HT-29 (cell line): Measurements from ENCODE around the gene OVCH2. TPM values are rescaled to one million over a fixed set of nuclear protein-coding genes. Genes with fewer than 3 reads are reported as not detected.
"Not testable (repeated sequence)": the region's sequence is repeated elsewhere in the genome, so short reads cannot be mapped to it uniquely, and the experiment has no call there.

Source experiments
- DNase-seq: peaks from one replicate; pipeline ENCODE4 v3.0.0-alpha.2; 2015; ENCODE audit warnings: low spot score
- total RNA-seq: library from RNA; depleted of rRNA; stranded (reverse); fragments of >200 nt; shearing (Covaris generic); gene quantifications from 2 replicates; pipeline ENCODE4 v1.2.3, GENCODE V29; 2014

OVCH2 gene
- total RNA-seq, 1 experiment from 2014 or later, result not detected

DNA sequence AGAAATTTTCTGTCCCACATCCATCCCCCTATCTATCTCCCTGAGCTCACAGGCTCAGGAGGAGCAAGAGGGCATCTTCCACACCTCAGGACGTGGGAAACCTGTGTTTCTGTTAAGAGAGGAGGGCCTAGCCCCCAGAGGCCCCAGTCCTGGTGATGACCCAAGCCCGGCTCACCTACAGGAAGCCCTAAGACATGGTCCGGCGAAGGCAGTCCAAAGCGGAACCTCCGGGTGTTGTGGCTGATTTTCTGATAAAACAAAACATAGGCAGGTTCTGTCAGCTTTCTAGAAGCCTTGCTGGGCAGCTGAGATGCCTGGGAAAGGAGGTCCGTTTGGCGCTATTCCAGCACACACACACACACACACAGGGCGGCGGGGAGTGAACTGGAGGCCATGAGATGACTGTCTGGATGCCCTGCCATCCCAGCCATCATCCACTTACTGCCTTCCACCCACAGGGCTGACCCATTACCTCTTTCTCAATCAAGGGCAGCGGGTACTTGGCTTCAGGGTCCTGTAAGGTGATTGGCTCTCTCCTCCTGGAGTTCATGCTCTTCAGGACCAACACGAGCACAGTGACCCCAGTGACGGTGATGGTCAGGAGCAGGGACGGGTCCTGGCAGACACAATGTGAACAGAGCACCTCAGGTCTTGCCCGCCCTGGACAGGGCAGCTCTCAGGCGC is 33.9 kb downstream of the OVCH2 start:
- no peak for DNase-seq

DNA sequence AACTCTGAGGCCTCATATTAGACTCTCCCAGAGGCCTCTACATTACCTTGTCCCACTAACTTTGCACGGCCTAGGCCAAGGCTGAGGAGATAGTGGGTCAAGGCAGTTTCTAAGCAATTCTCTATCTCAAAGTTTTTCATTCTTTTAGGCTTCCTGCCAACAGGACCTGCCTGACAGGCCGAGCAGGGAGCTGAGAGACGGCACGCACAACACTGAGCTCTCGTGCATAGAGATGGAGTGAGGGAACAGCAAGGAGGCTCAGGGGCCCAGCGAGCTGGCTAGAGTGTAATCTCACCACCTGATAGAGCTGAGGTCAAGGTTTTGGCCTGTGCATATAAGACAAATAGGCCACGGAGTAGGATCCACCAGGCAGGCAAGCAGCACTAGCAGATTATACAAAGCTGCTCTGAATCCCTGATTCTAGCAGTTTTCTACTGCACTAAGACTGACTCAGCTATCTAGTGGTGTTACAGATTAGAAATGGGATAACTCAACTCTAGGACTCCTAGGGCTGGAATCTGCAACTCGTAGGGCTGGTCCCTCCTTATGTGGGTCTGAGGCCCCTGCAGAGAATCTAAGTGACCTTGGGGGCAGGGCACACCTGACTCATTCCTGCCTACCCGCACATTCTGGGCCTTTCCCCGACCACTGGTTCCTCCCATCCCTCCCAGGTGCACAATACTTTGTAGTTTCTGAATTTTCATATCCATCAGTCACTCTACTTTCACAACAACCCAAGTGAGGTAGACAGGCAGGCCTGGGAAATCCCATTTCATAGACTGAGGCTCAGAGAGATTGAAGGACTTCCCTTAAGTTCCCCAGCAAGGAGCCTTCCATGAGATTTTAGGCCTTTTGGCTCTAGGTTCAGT is 34.7 kb downstream of the OVCH2 start:
- no peak for DNase-seq

DNA sequence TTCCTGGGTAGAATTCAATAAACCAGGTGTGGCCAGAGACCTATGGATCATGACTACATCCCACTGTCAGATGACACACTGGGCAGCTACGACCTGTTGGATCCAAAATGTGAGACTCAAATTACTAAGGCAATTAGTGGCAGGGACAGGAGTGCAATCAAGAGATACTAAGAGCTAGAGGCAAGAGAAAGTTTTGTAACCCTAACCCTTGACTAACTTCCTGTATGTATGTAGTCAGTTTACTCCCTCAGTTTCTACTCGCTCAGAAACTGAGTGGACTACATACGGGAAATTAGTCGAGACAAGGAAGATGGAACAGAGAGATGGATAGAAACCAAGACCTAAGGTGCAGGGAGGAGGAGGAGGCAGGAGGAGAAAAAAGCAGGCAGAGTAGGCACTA is 35.6 kb downstream of the OVCH2 start:
- no peak for DNase-seq

DNA sequence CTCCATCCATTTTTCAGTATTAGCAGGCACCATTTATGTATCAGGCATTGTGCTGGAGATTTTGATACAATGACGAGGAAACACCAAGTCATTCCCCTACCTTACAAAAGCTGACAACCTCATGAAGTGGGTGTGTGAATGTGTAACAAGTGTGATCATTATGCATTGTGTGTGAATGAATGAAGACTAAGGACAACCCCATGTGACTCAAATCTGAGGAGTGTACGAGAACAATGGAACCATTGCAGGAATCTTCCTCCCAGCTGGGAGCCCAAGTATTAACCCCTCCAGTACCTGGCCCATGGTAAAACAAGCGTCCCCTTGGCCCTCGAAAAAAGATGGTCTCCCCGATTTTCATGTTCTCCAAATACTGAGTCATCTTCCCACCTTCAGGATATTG is 37.4 kb downstream of the OVCH2 start:
- no peak for DNase-seq

DNA sequence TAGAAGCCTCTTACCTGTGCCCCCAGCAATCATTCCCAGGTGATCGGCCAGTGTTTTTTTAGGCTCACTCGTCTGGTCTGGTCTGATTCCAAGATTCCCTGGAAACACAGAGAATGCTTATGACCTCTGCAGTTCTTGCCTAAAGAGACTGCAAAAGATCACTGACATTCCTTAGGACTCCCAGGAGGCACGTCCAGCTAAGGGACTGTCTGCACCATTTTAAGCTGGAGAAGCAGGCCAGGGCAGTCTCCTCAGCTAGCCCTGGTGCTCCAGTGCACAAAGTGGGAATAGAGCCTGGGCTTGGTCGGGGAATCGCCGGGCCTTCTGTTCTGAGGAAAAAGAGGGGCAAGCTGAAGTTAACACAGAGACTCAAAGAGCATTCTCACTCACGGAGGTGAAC is 37.8 kb downstream of the OVCH2 start:
- no peak for DNase-seq

DNA sequence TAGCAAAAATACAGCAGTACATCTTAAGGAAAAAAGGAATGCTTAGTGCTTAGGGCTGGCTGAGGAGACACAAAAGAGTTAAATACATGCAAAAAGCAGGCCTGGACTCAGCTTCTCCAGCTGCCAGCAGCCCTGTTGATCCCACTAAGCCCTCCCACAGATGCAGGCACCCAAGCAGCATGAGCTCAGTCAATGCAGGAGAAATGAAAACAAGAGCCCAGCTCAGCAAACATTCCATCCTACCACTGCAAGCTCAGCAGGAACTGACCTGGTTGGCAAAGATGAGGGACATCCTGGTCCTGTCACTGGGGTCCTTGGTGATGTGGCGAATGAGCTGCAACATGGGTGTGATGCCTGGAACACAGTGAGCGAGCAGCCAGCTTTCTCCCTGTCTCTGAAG is 38.8 kb downstream of the OVCH2 start:
- no peak for DNase-seq

DNA sequence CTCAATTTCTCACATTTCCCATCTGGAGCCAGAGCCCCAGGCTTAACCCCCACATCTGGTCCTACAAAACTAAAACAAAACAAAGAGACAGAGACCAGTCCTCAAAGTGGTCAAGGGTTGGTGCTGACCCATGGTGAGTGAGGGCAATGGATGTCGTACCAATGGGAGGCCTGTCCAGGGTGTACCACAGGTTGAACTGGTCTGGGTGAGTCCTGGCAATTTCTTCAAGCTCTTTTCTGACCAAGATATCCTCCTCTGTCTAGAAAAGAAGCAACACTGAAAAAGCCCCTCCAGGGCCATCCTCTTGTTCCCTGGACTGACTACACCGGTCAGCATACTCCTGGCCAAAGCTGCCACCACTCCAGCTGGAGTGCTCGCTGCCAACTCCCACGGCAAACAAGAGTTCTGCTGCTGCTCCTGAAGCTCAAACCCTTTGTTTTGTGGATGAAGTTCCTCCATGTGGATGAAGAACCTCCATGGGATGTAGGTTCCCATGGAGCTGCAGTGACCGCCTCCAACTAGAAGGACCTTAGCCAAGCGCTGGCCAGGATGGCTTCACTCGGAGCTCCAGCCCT is 39.9 kb downstream of the OVCH2 start:
- no peak for DNase-seq

DNA sequence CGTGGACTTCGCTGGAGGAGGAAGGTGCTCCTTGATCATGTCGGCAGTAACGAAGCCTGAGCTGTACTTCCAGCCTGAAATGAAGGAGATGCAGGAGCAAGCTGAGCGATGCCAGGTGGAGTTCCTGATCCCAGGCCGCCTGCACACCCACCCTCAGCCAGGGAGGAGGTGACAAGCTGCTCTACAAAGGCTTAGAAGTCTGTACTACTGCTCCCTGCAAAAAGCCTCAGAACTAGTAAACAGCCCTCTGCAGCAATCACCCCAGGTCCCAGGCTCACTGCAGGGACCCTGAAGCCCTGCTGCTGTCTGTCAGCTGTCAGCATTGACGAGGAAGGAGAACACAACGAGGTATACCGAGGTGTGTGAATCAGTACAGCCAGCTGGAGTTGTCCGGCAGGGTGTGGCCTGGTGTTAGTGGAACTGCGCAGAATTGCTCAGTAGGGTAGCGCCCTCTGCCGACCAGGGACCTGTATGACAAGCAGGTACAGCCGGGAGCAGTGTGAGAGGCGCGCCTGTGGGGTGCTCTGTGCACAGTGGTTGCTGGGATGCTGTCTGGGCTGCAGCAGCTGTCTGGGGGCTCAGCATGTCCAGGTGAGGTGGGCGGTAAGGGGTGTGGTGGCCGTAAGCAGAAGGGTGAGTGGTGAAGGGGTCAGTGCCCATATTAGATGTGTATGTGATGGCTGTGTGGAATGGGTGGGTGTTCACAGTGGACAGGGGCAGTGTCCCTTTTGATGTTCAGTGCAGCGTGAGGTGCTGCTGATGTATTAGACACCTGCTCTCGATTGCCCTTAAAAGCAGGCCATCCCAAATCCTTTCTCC is 40.6 kb downstream of the OVCH2 start:
- DNase-seq, result peak; percentile 94

DNA sequence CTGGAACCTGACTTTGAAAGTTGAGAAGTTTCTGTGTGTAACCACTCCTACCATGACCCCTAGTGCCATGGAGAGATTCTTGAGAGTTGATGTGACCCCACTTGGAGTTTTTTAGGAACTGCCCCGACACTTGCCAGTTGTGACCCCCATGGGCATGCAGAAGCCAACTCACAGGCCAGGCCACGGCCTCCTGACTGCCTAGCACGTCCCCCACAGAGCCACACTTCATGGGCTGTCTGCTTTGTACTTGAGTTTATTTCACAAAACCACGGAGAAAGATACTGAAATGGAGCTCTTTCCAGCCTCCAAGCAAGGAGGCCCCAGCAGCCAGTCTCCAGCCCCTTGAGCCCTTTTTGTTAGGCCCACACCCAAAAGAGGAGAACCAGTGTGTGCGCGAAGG is 41.4 kb downstream of the OVCH2 start:
- DNase-seq, result no peak

DNA sequence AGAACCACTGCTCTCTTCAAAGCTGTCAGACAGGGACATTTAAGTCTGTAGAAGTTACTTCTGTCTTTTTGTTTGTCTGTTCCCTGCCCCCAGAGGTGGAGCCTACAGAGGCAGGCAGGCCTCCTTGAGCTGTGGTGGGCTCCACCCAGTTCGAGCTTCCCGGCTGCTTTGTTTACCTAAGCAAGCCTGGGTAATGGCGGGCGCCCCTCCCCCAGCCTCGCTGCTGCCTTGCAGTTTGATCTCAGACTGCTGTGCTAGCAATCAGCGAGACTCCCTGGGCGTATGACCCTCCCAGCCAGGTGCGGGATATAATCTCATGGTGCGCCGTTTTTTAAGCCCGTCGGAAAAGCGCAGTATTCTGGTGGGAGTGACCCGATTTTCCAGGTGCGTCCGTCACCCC is 42.7 kb downstream of the OVCH2 start:
- not testable (repeated sequence) for DNase-seq

DNA sequence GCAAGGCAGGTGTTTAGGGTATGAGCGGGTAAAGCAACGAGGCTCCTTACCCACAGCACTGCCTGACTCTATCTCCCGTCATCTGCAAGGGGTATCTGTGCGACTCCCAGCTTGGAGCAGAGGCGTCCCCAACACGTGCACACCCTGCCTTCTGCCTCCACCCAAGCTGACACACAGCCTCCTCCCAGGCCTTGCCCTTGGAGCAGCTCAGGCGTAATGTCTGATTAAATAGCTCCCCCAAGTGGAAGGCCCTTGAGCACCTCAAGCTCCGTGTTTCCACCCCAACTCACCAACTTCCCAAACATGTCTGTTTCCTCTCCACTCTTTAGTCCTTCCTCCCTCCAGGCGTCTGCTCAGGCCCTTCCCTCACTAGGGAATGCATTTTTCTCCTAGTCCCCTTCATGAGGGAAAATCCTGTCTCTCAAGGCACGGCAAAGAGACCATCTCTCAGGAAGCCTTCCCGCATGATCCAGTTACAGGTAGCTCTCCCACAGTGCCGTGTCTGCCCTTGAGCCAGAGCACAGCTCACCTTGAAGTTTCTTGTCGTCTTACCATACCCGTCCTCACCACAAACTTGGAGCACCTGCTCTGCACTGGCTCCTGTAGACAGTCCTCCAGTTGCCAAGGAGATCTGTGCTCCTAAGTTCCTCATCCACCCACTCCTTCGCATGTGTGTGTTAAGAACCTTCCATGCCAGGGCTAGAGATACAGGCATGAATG is 48.8 kb downstream of the OVCH2 start:
- peak; percentile 92 for DNase-seq

DNA sequence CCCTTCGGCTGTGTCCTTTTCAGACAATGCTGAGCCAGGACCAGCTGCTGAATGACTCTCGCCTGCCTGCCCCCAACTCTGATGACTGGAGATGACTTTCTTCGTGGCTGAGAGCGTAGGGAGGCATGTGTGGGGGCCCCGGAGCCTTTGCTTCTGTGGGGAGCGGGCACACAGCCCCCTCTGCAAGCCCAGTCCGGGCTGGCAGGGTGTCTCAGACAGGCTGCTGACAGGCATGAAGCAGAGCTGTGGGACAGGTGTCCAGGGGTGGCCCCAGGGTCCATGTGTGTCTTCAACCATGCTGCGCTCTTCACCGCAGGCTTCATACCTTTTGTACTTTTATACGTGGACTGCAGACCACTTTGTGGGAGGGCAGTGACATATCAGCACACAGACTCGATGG is 49.6 kb downstream of the OVCH2 start:
- no peak for DNase-seq

DNA sequence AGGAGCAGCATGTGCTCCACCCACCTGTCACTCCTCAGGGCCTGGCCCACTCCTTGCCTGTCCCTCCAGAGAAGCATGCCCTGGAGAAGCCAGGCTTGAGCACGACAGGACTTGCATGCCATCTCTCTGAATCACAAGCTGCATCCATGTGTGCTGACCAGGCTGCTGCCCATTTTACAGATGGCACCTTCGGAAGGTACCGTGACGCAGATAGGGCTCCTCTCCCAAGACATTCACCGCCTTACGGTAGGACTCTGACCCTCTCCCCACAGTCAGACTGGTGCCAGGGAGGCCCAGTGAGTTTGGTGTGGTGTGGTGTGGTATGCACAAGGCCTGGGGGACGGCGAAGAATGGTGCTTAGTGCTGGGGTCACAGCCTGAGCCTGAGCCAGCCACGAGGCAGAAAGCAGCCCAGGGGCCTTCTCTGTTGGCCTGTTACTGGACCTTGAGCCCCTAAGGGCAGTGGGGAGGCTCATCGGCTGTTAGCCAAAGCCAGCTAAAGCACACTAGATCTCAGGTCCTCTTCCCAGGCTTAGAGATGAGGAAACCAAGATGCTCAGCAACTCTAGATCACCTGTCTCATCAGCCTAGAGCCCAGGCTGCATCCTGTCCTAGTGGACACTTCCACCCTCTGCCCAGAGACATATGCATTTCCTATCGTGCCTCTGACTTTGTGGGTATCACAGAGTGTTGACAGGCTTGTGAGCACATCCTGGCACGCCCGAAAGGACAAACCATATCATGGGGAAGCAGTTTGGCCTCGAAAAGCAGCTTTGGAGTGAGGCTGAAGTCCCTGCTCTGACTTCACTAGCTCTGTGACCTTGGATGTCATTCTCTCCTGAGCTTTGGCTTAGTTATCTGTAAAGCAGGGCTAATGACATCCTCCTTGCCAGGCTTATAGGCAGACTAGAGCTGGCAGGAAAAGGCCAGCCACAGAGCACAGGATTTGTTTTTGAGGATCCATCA is 50.7 kb downstream of the OVCH2 start:
- no peak for DNase-seq

DNA sequence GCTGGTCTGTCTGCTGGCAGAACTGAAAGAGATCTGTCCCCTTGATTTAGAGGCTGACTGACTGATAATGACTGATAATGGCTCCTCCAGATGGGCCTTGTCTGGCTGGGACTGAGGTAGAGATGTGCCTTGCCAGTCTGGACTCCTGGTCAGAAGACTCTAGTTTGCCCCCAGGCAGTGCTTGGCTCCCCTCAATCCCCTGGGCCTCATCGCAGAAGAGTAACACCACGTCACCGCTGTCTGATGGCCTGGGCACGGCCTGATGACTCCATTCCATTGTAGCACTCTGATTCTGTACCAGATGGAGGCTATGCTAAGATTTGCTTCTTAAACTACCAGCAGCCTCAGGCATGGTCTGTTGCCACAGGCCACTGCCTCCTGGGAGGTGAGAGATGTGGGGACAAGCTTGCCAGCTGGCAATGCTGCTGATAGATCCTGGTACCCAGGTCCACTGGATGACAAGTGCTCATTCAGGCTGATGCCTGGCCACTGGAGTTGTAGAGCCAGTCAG is 52.0 kb downstream of the OVCH2 start:
- DNase-seq, result no peak

DNA sequence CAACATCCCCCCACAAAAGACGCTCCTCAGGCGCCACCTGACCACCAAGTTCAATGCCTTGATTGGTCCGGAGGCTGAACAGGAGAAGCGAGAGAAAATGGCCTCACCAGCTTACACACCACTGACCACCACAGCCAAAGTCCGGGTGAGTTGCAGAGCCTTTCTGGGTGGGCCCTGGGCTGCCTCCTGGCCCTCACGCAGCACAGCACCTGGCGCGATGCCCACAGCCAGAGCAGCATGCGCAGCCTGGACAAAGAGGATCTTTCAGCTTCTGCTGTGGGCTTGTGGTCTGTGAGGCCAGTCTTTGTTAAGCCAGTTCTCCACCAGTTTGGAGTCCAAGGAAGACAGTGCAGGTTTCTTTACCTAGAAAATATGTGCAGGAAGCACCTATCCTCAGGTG is 54.6 kb downstream of the OVCH2 start:
- no peak for DNase-seq

DNA sequence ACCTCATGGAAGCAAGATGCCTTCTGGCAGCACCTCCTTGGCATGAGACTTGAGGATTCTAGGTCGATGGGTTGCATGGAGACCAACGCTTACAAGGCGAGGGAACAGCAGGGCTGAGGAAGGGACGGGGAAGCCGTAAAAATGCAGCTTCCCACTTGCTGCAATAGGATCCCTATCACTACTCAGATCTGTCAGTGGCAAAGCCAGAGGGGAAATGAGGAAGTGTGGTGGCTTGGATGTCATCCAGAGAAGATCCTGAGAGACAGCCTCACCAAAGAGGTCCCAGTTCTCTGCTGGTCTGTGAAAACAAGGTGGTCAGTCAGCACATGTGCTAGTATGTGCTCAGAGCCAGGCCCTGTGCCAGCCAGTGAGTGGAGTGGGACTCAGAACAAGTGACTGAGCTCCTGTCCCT is 55.1 kb downstream of the OVCH2 start:
- no peak for DNase-seq

DNA sequence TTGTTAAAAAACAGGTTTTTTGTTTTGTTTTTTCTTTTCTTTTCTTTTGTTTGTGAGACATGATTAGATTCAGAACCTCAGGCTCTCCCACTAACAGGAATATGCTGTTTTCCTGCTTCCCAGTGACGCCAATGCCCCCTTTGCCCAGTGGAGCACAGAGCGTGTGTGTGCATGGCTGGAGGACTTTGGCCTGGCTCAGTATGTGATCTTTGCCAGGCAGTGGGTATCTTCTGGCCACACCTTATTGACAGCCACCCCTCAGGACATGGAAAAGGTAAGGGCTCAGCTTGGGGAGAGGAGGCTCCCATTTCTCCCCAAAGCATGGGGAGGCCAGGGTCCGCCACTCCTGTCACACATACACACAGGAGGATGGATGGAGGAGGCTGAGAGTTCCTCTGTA is 58.0 kb downstream of the OVCH2 start:
- no peak for DNase-seq

DNA sequence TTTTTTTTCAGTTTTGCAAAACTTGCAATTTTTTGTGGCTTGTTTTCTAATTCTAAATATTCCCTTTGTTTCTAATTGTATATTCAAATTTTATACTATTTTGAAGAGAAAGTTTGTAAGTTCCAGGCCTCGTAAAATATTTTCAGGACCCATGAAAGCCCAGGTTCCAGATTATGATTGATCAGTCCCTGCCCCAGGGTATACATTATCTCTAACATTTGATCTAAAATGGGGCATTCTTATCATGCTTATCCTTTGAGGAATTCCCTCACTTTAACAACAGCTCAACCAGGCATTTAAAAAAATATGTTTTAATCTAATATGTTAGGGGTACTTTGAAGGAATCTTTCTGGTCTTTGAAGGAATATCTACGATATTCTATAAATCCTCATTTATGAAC is 59.4 kb downstream of the OVCH2 start:
- DNase-seq, result no peak

DNA sequence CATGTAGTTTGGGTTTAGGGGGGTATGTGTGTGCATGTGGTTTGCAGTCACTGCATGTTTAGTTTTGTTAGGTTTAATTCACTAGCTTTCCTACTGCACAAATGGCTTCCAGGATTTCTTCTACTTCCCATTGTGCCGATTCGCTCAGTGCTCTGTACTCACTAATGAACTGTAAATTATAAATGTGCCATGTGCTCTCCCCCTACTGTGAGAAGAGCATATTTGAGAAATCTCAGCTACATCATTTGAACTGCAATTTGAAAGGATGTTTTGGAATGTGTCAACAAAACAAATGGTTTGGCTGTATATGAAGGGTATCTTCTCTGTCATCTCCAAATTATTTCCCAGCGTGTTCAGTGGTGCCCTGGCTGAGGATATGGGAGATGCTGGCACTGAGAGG is 61.1 kb downstream of the OVCH2 start:
- DNase-seq, result no peak

DNA sequence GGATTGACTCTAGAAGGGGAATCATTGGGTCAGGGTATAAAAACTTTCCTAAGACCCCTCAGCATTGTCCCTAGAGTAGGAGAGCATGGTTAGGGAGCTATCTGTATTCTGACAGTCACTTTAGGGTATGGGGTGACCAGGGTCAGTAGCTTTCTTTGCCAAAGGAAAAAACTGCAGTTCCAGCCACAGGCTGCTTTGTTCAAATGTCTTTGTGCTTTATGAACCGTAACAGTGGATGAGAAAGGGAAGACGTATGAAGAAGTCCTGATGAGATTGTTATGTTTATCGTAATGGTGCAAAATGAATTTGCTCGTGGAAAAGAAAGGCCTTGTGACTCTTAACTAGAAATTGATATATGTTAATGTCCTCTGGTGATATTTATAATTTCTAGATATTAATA is 63.0 kb downstream of the OVCH2 start:
- no peak for DNase-seq
